GM10266 (cell line): Measurements from ENCODE around the gene ACVR1B.

Experiments used
- DNase-seq: peaks from one replicate; pipeline ENCODE4 v3.0.0; 2012; ENCODE audit errors: extremely low spot score
- TF ChIP-seq, protein P1 (sequence below): IDR thresholded peaks from 2 replicates; pipeline ENCODE4 v1.5.1; 2012; ENCODE audit warnings: mild to moderate bottlenecking, low read depth; ENCODE audit not compliant: control insufficient read depth, insufficient read depth; ENCODE audit errors: missing control alignments

ACVR1B gene

GRCh38 chr12:52035926-52036325, 84.4 kb downstream of the ACVR1B start:
- DNase-seq: no peak
- TF ChIP-seq, protein P1, sequence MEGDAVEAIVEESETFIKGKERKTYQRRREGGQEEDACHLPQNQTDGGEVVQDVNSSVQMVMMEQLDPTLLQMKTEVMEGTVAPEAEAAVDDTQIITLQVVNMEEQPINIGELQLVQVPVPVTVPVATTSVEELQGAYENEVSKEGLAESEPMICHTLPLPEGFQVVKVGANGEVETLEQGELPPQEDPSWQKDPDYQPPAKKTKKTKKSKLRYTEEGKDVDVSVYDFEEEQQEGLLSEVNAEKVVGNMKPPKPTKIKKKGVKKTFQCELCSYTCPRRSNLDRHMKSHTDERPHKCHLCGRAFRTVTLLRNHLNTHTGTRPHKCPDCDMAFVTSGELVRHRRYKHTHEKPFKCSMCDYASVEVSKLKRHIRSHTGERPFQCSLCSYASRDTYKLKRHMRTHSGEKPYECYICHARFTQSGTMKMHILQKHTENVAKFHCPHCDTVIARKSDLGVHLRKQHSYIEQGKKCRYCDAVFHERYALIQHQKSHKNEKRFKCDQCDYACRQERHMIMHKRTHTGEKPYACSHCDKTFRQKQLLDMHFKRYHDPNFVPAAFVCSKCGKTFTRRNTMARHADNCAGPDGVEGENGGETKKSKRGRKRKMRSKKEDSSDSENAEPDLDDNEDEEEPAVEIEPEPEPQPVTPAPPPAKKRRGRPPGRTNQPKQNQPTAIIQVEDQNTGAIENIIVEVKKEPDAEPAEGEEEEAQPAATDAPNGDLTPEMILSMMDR: no peak

- DNase-seq: peak; percentile 84
- TF ChIP-seq, protein P1: no peak
Measured at GRCh38 chr12:52036587-52037171, 85.2 kb downstream of the ACVR1B start.

DNA sequence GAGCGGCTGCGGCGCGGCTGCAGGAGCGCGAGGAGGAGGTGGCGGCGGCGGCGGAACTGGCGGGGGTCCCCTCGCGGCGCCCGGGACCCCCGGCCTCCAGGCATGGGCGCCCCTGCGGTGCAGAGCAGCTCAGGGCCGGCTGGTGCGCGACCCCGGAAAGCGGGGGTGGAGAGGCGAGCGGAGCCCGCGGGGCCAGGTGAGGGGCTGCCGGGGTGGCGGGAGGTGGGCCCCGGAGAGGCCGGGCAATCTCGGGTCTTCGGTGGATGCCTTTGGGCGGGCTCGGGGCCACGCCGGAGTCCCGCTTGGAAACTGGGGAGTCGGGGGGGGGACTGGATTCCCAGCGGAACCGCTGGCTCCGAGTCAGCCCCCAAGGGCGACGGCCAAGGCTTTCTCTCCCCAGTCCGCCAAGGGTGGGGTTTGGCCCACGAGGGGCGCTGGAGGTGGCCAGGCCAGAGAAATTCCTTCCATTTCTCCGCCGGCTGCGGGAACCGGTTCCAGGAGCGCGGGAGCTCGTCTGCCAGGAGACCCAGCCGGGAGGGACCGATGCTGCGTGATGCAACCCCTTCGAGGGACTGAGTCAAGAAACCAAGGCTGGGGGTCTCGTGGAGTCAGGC, 85.9 kb downstream of the ACVR1B start:
- DNase-seq: no peak
- TF ChIP-seq, protein P1: no peak

GRCh38 chr12:52038447-52038846, 86.9 kb downstream of the ACVR1B start:
- TF ChIP-seq, protein P1: no peak
- DNase-seq: no peak

- TF ChIP-seq, protein P1: no peak
Measured at GRCh38 chr12:52041035-52041434, 89.5 kb downstream of the ACVR1B start.

GRCh38 chr12:52041695-52042123, 90.2 kb downstream of the ACVR1B start:
- DNase-seq: peak; percentile 61
- TF ChIP-seq, protein P1: peak; percentile 26

More at GRCh38 chr12:52041035-52041434, 89.5 kb downstream of the ACVR1B start:
- DNase-seq: no peak

DNA sequence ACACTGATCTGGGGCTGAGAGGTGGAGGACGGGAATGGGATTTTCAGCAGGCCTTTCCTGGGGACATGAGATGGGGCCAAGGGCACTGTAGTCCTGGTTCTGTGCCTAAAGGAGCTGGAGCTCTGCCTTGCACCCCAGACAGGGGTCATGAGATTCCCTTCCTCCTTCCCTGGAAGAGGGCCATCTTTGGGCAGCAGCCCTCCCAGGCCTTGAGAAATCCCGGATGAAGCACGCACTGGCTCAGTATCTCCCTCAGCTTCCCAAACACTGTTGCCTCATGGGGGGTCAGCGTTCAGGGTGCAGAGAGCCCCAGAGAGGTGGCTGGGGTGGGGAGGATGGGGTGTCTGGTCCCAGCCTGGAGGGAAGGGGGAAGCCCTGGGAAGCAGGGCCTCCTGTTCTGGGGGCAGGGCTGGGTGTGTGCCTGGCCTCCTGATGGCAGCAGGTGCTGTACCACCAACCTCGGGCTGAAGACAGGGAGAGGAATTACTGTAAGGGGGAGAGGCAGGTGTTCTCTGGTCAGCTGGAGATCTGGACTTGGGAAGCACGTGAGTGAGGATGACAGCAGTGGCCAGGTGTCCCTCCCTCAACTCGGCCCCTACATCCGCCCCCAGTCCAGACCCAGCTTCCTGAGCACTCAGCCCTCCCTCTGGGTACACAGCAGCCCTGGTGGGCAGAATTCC, 91.3 kb downstream of the ACVR1B start:
- TF ChIP-seq, protein P1: no peak
- DNase-seq: no peak
